ENCODE data around the gene CKS1B. TPM values are rescaled to one million over a fixed set of nuclear protein-coding genes. Genes with fewer than 3 reads are reported as not detected.

Gene CKS1B
- total RNA-seq, 1 donor from 2014 or later, result 41.2 TPM

Small RNAs within 50 kb of the gene (microRNA-seq; reads per million reads assigned to microRNA genes)
- not detected for gene MIR4258 (ENCODE audit: borderline number of aligned reads)

Other genes with a start within 250 kb of the CKS1B start
- gene KCNN3, start 104.4 kb upstream of the CKS1B start, total RNA-seq, result 0.96 TPM
- 31.2 TPM for gene PMVK, start 38.0 kb upstream of the CKS1B start, total RNA-seq
- 43.5 TPM for gene PBXIP1, start 18.6 kb upstream of the CKS1B start, total RNA-seq
- gene PYGO2, start 12.9 kb upstream of the CKS1B start, total RNA-seq, result 22.2 TPM
- gene SHC1, start 3.9 kb upstream of the CKS1B start, total RNA-seq, result 199 TPM
- gene FLAD1, start 8.7 kb downstream of the CKS1B start, total RNA-seq, result 43.7 TPM
- not detected for gene LENEP, start 18.9 kb downstream of the CKS1B start, total RNA-seq
- gene ZBTB7B, start 28.1 kb downstream of the CKS1B start, total RNA-seq, result 80.4 TPM
- 0.87 TPM for gene DCST2, start 59.1 kb downstream of the CKS1B start, total RNA-seq
- gene DCST1, start 59.1 kb downstream of the CKS1B start, total RNA-seq, result not detected
- 176 TPM for gene ADAM15, start 76.6 kb downstream of the CKS1B start, total RNA-seq
- 3.1 TPM for gene EFNA4, start 89.1 kb downstream of the CKS1B start, total RNA-seq
- gene EFNA3, start 104.2 kb downstream of the CKS1B start, total RNA-seq, result 0.58 TPM
- 17.8 TPM for gene EFNA1, start 153.2 kb downstream of the CKS1B start, total RNA-seq
- gene SLC50A1, start 161.2 kb downstream of the CKS1B start, total RNA-seq, result 30.2 TPM
- gene DPM3, start 165.8 kb downstream of the CKS1B start, total RNA-seq, result 76.2 TPM
- gene KRTCAP2, start 198.6 kb downstream of the CKS1B start, total RNA-seq, result 155 TPM
- gene TRIM46, start 199.2 kb downstream of the CKS1B start, total RNA-seq, result 0.22 TPM
- gene THBS3, start 233.2 kb downstream of the CKS1B start, total RNA-seq, result 17.9 TPM
- gene MTX1, start 234.0 kb downstream of the CKS1B start, total RNA-seq, result 40.0 TPM

All from mesenteric fat pad (tissue), 1 donor.